Spleen (tissue), 11 donors: Measurements from ENCODE around the gene TMEM72. TPM values are rescaled to one million over a fixed set of nuclear protein-coding genes. Genes with fewer than 3 reads are reported as not detected.

Experiments
- DNase-seq: peaks from one replicate; pipeline ENCODE4 v3.0.0-alpha.2; 2020
- H3K27ac ChIP-seq, 8 donors: fragments of 200-600 bp; sonication (generic) in 7 of 8; 1 replicate in 4 of 8; 2 replicates in 4 of 8; pipeline versions ENCODE4 v1.5.0 to v1.8.0; 2016 to 2021; ENCODE audit warnings: inconsistent platforms in 4 of 8, mild to moderate bottlenecking in 4 of 8, moderate library complexity in 1 of 8
- H3K27me3 ChIP-seq, 7 donors: fragments of 200-600 bp; sonication (generic) in 6 of 7; replicated peaks in 1 of 7; 1 replicate in 4 of 7; 2 replicates in 3 of 7; pipeline versions ENCODE4 v1.5.0 to v1.8.0; 2016 to 2021; ENCODE audit warnings: inconsistent platforms in 3 of 7, mild to moderate bottlenecking in 1 of 7
- H3K36me3 ChIP-seq, 6 donors: fragments of 200-600 bp; sonication (generic) in 5 of 6; 1 replicate in 4 of 6; 2 replicates in 2 of 6; pipeline versions ENCODE4 v1.5.0 to v1.8.0; 2016 to 2021; ENCODE audit warnings: inconsistent platforms in 2 of 6
- H3K4me1 ChIP-seq, 6 donors: fragments of 200-600 bp; sonication (generic) in 5 of 6; 1 replicate in 3 of 6; 2 replicates in 3 of 6; pipeline versions ENCODE4 v1.5.0 to v1.8.0; 2016 to 2021; ENCODE audit warnings: inconsistent platforms in 3 of 6
- H3K4me3 ChIP-seq, 8 donors: fragments of 200-600 bp; sonication (generic) in 7 of 8; 1 replicate in 4 of 8; 2 replicates in 4 of 8; pipeline versions ENCODE4 v1.5.0 to v1.8.0; 2016 to 2021; ENCODE audit warnings: inconsistent platforms in 4 of 8, mild to moderate bottlenecking in 4 of 8, moderate library complexity in 2 of 8
- H3K9me3 ChIP-seq, 8 donors: fragments of 200-600 bp; sonication (generic) in 7 of 8; 1 replicate in 4 of 8; 2 replicates in 4 of 8; pipeline versions ENCODE4 v1.5.0 to v1.8.0; 2016 to 2021; ENCODE audit warnings: inconsistent platforms in 4 of 8
- POLR2A ChIP-seq, 3 donors: fragments of 450-650 bp; IDR thresholded peaks; one replicate each; pipeline ENCODE4 v1.5.1; 2017; ENCODE audit warnings: antibody characterized with exemption in 3 of 3, mild to moderate bottlenecking in 1 of 3
- POLR2AphosphoS5 ChIP-seq, 3 donors: sonication (generic); formaldehyde crosslinking; IDR thresholded peaks; one replicate each; pipeline ENCODE4 v1.5.1; 2017; ENCODE audit warnings: antibody characterized with exemption in 3 of 3
- WGBS, 5 donors: extraction: QIAGEN DNeasy Blood & Tissue Kit in 3 of 5; methylation state at CpG; one replicate each; pipeline versions ENCODE4 v1.1.5 to v1.1.7; 2013 to 2018; 5-methylcytosine and 5-hydroxymethylcytosine counted together
- intact Hi-C: fragments of 100-400 bp; cut with DNase I; formaldehyde crosslinking; loops from one replicate; pipeline ENCODE4 v1.15.0; 2023; ENCODE audit warnings: low total_unique reads
- polyA plus RNA-seq, 3 donors: library from polyadenylated mRNA; stranded (reverse); fragments of 200-250 nt; gene quantifications; one replicate each; pipeline ENCODE4 v1.2.1, GENCODE V29; 2013
- total RNA-seq, 7 donors: library from RNA; depleted of rRNA in 3 of 7; stranded (reverse); fragments of >200 nt in 3 of 7; fragmentation: NEBNext Ultra II Directional in 4 of 7; extraction: Animal tissue kit (Norgen Biotek cat#: 25700) in 4 of 7; gene quantifications; one replicate each; pipeline versions ENCODE4 v1.1.0 to v1.2.1, GENCODE V29; 2016 to 2021
- TF ChIP-seq, protein P1 (sequence below), 11 experiments: fragments of 200-600 bp in 7 of 11; fragments of 450-650 bp in 4 of 11; sonication (generic) in 4 of 11; IDR thresholded peaks in 8 of 11; conservative IDR thresholded peaks in 3 of 11; 1 replicate in 7 of 11; 2 replicates in 4 of 11; pipeline versions ENCODE4 v1.4.0 to v1.8.0; 2016 to 2021; ENCODE audit warnings: antibody characterized with exemption in 11 of 11, inconsistent platforms in 4 of 11, mild to moderate bottlenecking in 1 of 11
- donor health status: healthy with polysubstance abuse.
- donor health status: DM: no; HTN: no; CAD: no; lungs with moderate emphysema.
- donor health status: DM: no; HTN: no; CAD: no.
- donor health status: Bipolar disorder and iron deficiency.
- donor health status: healthy.
- donor health status: DM: no; HTN: no; CAD: no.
- donor health status: DM: yes; HTN: yes; CAD: no.

TMEM72 gene
- total and polyA plus RNA-seq, 10 donors, result 0.04 TPM; not detected in 9

DNA sequence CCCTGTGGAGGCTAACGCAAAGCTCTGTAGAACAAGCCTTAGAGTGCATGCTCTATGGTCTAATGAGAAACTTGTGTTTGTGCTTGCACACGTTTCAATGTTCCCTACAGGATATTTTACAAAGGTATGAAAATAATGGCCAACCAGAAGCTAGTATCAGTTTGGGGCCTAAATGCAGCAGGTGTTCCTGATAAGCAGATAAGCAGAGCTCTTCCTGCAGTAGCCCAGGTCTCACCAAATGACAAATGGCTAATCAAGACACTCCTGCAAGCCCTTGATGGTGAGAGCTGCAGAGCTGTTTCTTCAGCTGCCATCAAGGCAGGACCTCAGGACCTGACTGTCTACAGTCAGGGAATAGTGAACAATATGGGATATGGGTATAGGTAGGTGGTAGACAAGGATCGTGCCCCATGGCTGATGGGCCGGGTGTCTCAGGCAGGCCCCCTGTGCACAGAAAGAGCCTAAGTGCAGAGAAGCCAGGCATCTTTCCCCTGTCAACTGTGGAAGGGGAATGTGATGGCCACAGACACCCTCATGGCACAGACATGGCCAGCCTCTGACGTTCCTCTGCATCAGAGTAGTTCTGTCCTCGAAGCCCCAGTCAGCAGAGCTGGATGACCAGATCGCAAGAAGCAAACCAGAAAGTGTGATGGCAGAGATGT lies 25.3 kb downstream of the TMEM72 start:
- H3K9me3 ChIP-seq, result no peaks in the 10 kb centered on the region
- intact Hi-C loops, result no loop called here
- peak overlapping the region in 3 of 8 donors; percentile 30 to 38 (median 37) for H3K27ac ChIP-seq
- no peak overlapping the region for H3K4me3 ChIP-seq
- H3K4me1 ChIP-seq, result peaks cover 0 to 59% (median 25%) of the 10 kb centered on the region in 6 donors
- no peaks in the 10 kb centered on the region for H3K27me3 ChIP-seq
- 70 to 83% (median 73%) methylated on average over 7 of the region's 7 CpGs for WGBS, 5 donors
- peak; percentile 54 for DNase-seq
- H3K36me3 ChIP-seq, result no peaks in the 10 kb centered on the region
- TF ChIP-seq POLR2AphosphoS5 (IDR thresholded peaks at IDR 0.05) (no peak), POLR2A (IDR thresholded peaks at IDR 0.05) (no peak)
- TF ChIP-seq, protein P1, sequence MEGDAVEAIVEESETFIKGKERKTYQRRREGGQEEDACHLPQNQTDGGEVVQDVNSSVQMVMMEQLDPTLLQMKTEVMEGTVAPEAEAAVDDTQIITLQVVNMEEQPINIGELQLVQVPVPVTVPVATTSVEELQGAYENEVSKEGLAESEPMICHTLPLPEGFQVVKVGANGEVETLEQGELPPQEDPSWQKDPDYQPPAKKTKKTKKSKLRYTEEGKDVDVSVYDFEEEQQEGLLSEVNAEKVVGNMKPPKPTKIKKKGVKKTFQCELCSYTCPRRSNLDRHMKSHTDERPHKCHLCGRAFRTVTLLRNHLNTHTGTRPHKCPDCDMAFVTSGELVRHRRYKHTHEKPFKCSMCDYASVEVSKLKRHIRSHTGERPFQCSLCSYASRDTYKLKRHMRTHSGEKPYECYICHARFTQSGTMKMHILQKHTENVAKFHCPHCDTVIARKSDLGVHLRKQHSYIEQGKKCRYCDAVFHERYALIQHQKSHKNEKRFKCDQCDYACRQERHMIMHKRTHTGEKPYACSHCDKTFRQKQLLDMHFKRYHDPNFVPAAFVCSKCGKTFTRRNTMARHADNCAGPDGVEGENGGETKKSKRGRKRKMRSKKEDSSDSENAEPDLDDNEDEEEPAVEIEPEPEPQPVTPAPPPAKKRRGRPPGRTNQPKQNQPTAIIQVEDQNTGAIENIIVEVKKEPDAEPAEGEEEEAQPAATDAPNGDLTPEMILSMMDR (IDR thresholded peaks at IDR 0.05 in 8 of 11, conservative IDR thresholded peaks at IDR 0.05 in 3 of 11), result no peak

- intact Hi-C loops, result no loop called here
- Histone ChIP-seq H3K36me3 (no peaks in the 10 kb centered on the region), H3K27me3 (no peaks in the 10 kb centered on the region), H3K9me3 (no peaks in the 10 kb centered on the region), H3K4me1 (peaks cover 0 to 58% (median 25%) of the 10 kb centered on the region in 6 donors), H3K4me3 (no peak overlapping the region), H3K27ac (no peak overlapping the region)
- 75 to 85% (median 80%) methylated on average over 9 of the region's 9 CpGs for WGBS, 5 donors
- TF ChIP-seq, protein P1 (IDR thresholded peaks at IDR 0.05 in 8 of 11, conservative IDR thresholded peaks at IDR 0.05 in 3 of 11), result no peak
- TF ChIP-seq POLR2A (IDR thresholded peaks at IDR 0.05) (no peak), POLR2AphosphoS5 (IDR thresholded peaks at IDR 0.05) (no peak)
- peak; percentile 58 for DNase-seq
Measured at GRCh38 chr10:44937196-44938005, 26.3 kb downstream of the TMEM72 start.

DNA sequence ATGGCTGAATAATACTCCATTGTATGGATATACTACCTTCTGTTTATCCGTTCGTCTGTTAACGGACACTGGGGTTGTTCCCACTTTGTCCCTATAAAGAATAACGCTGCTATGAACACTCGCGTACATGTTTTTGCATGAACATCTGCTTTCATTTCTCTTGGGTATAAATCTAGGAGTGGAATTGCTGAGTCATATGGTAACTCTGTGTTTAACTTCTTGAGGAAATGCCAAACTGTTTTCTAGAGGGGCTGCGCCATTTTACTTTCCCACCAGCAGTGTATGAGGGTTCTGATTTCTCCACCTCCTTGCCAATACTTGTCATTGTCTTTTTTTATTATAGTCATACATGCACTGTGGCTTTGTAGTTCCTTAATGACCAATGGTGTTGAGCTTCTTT lies 27.8 kb downstream of the TMEM72 start:
- TF ChIP-seq POLR2A (IDR thresholded peaks at IDR 0.05) (no peak), POLR2AphosphoS5 (IDR thresholded peaks at IDR 0.05) (no peak)
- TF ChIP-seq, protein P1 (IDR thresholded peaks at IDR 0.05 in 8 of 11, conservative IDR thresholded peaks at IDR 0.05 in 3 of 11), result no peak
- 80 to 85% (median 83%) methylated on average over 7 of the region's 7 CpGs for WGBS, 5 donors
- Histone ChIP-seq H3K4me1 (peaks cover 0 to 42% (median 17%) of the 10 kb centered on the region in 6 donors), H3K4me3 (no peak overlapping the region), H3K36me3 (no peaks in the 10 kb centered on the region), H3K27me3 (no peaks in the 10 kb centered on the region), H3K9me3 (peaks cover 0 to 5% (median 2%) of the 10 kb centered on the region in 8 donors), H3K27ac (no peak overlapping the region)
- DNase-seq, result no peak
- intact Hi-C loops, result no loop called here
